AG10803 (cell line): ENCODE measurements around the gene CYS1.
"Not testable (repeated sequence)": the region's sequence is repeated elsewhere in the genome, so short reads cannot be mapped to it uniquely, and the experiment has no call there.

Source experiments
- DNase-seq: peaks from one replicate; pipeline ENCODE4 v3.0.0; 2010; ENCODE audit warnings: low read depth
- H3K4me3 ChIP-seq: 2 replicates; pipeline ENCODE4 v1.5.1; 2011; ENCODE audit warnings: mild to moderate bottlenecking, low read length, control low read depth
- CTCF ChIP-seq: conservative IDR thresholded peaks from 2 replicates; pipeline ENCODE4 v1.5.1; 2011; ENCODE audit warnings: mild to moderate bottlenecking, low read length, control low read depth, inconsistent platforms

The CYS1 gene

GRCh38 chr2:10109311-10109710 lies 29.1 kb upstream of the CYS1 start:
- H3K4me3 ChIP-seq: no peak overlapping the region
- DNase-seq: no peak
- TF ChIP-seq CTCF: no peak

- DNase-seq, H3K4me3 ChIP-seq: not testable (repeated sequence)
These were observed 24.7 kb upstream of the CYS1 start for GRCh38 chr2:10104906-10105305.

- no peak for TF ChIP-seq CTCF
- no peak for DNase-seq
These were observed 23.0 kb upstream of the CYS1 start for GRCh38 chr2:10103179-10103578.

GRCh38 chr2:10101491-10101890 lies 21.3 kb upstream of the CYS1 start:
- no peak for TF ChIP-seq CTCF
- DNase-seq: no peak
- H3K4me3 ChIP-seq: no peak overlapping the region

More at GRCh38 chr2:10103179-10103578, 23.0 kb upstream of the CYS1 start:
- no peak overlapping the region for H3K4me3 ChIP-seq

GRCh38 chr2:10097352-10098148 lies 17.3 kb upstream of the CYS1 start:
- H3K4me3 ChIP-seq: no peak overlapping the region
- TF ChIP-seq CTCF: peak; percentile 88
- DNase-seq: peak; percentile 55

- DNase-seq: no peak
- no peak overlapping the region for H3K4me3 ChIP-seq
- no peak for TF ChIP-seq CTCF
These were observed 16.4 kb upstream of the CYS1 start for GRCh38 chr2:10096641-10097040.

- no peak for DNase-seq
- no peak overlapping the region for H3K4me3 ChIP-seq
- no peak for TF ChIP-seq CTCF
These were observed 15.0 kb upstream of the CYS1 start for GRCh38 chr2:10095175-10095574.
